Progenitor cell of endocrine pancreas (in vitro differentiated cells): ENCODE results near the gene KCP. TPM values are rescaled to one million over a fixed set of nuclear protein-coding genes. Genes with fewer than 3 reads are reported as not detected.

Experiments used
- DNase-seq: peaks from one replicate; pipeline ENCODE4 v3.0.0; 2021; ENCODE audit warnings: low spot score; ENCODE audit not compliant: unreplicated experiment
- H3K27ac Mint-ChIP-seq: 2 replicates; pipeline ENCODE4 v1.8.0; 2021; ENCODE audit warnings: mild to moderate bottlenecking, moderate library complexity, mixed read lengths
- H3K27me3 Mint-ChIP-seq: 2 replicates; pipeline ENCODE4 v1.8.0; 2021; ENCODE audit warnings: mixed read lengths
- H3K36me3 Mint-ChIP-seq: 2 replicates; pipeline ENCODE4 v1.8.0; 2022; ENCODE audit warnings: mixed read lengths; ENCODE audit not compliant: insufficient read depth
- H3K4me1 Mint-ChIP-seq: 2 replicates; pipeline ENCODE4 v1.8.0; 2021; ENCODE audit warnings: low read depth, mixed read lengths
- H3K4me3 Mint-ChIP-seq: 2 replicates; pipeline ENCODE4 v1.8.0; 2021; ENCODE audit warnings: low read depth, mild to moderate bottlenecking, moderate library complexity, mixed read lengths
- H3K9me3 Mint-ChIP-seq: 2 replicates; pipeline ENCODE4 v1.8.0; 2021; ENCODE audit warnings: low read depth, mixed read lengths
- total RNA-seq: library from RNA; stranded (reverse); gene quantifications from 2 replicates; pipeline ENCODE4 v1.2.1, GENCODE V29; 2021
- TF ChIP-seq, protein P1 (sequence below): fragments of 200-600 bp; sonication (generic); IDR thresholded peaks from one replicate; pipeline ENCODE4 v1.5.0; 2021; ENCODE audit warnings: antibody characterized with exemption, mild to moderate bottlenecking; ENCODE audit not compliant: unreplicated experiment

Gene KCP
- total RNA-seq, 1 donor from 2014 or later: 8.5 TPM

DNA sequence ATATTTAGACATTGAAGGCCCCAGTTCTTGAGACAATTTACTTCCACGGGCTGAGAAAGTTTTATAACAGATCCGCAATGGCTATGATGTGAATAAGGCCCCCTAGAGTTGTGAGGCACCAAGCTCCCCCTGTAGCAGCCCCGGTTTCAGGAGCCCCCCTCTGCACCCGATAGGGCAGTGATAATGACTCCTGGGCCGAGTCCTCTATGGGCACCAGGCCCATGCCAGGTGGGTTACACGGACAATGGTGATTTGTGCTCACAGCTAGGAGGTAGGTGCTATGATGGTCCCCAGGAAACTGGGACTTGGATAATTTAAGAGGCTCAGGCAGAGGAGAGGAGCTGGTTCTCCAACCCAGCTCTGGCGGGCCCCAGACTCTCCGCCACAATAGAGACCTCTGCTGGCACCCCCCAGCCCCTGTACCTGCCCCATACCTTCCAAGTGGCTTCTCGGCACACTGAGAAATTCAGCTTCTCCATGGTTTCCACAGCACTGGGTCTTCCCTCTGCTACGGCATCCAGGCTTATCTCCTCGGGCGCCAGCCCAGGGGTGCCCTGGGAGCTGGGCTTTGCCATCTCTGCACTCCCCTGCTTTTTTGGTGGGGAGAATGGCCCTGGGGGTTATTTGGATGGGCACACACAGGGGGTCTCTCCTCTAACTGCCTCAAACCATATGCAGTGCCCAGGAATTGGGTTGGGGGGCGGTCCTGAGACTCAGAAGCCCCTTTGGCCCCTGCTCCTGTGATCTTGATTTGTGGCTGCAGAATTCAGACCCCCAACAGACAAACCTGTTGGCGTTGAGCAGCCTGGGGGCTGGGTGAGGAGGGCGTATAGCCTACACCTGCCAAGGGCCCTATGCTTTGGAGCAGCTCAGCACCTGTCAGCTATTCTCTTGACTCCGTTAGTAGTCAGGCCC lies 12.2 kb upstream of the KCP start:
- no peaks in the 10 kb centered on the region for H3K36me3 Mint-ChIP-seq
- peaks cover 44% of the 10 kb centered on the region for H3K27me3 Mint-ChIP-seq
- no peak overlapping the region for H3K4me3 Mint-ChIP-seq
- H3K9me3 Mint-ChIP-seq: no peaks in the 10 kb centered on the region
- TF ChIP-seq, protein P1, sequence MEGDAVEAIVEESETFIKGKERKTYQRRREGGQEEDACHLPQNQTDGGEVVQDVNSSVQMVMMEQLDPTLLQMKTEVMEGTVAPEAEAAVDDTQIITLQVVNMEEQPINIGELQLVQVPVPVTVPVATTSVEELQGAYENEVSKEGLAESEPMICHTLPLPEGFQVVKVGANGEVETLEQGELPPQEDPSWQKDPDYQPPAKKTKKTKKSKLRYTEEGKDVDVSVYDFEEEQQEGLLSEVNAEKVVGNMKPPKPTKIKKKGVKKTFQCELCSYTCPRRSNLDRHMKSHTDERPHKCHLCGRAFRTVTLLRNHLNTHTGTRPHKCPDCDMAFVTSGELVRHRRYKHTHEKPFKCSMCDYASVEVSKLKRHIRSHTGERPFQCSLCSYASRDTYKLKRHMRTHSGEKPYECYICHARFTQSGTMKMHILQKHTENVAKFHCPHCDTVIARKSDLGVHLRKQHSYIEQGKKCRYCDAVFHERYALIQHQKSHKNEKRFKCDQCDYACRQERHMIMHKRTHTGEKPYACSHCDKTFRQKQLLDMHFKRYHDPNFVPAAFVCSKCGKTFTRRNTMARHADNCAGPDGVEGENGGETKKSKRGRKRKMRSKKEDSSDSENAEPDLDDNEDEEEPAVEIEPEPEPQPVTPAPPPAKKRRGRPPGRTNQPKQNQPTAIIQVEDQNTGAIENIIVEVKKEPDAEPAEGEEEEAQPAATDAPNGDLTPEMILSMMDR: no peak
- H3K27ac Mint-ChIP-seq: no peak overlapping the region
- no peak for DNase-seq
- H3K4me1 Mint-ChIP-seq: peaks cover 5% of the 10 kb centered on the region

DNA sequence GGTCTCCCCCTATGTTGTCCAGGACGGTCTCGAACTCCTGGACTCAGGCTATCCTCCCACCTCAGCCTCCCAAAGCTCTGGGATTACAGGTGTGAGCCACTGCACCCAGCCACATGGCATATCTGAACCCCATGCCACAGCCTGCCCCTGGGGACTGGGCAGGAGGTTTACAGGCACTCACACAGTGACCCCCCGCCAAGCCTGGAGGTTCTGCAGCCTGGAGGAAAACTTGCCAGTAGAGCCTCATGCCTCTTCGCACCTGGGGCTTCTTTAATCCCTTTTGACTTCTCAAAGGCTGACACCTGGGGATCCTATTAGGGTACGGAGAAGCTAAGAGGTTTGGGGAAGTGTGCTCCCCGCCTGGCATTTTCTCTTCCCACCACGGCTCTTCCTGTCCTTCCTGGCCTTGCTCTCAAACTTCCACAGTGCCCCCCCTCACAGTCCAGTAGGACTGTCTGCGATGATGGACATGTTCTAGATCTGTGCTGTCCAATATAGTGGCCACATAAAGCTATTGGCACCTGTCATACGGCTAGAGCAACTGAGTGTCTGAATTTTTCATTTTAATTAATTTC lies 11.4 kb upstream of the KCP start:
- no peak overlapping the region for H3K27ac Mint-ChIP-seq
- no peaks in the 10 kb centered on the region for H3K9me3 Mint-ChIP-seq
- no peaks in the 10 kb centered on the region for H3K36me3 Mint-ChIP-seq
- peaks cover 5% of the 10 kb centered on the region for H3K4me1 Mint-ChIP-seq
- H3K4me3 Mint-ChIP-seq: no peak overlapping the region
- peaks cover 49% of the 10 kb centered on the region for H3K27me3 Mint-ChIP-seq
- no peak for DNase-seq
- TF ChIP-seq, protein P1: no peak

DNA sequence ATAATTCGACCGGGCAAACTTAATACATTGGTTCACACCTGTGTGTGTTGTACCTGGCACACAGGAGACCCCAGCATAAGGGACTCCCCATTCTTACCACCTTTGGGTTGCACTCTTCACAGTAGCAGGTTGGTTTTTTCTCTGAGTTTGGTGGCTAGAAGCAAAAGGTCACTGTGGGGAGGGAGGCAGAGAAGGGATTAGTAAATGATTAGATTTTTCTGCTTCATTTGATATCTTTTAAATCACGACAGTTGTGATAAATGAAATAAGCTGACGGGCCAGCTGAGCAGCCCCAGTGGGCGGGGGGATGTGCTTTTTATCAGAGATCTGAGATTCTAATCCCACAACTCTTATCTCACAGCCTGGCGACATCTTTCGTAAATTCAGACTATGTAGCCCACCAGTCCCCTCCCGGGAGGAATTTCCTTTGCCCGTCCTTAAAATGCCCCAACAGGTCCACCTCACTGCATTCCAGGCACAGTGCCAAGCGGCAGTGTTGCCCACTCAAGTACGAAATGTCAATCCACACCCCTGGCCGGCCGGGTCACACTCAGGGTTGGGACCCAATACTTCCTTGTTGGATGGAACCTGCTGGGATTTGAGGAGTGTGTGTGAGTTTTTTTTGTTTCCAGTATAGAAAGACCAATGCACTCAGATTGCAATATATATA lies 10.5 kb upstream of the KCP start:
- Mint-ChIP-seq H3K9me3 (no peaks in the 10 kb centered on the region), H3K27me3 (peaks cover 55% of the 10 kb centered on the region), H3K4me1 (peaks cover 5% of the 10 kb centered on the region)

DNA sequence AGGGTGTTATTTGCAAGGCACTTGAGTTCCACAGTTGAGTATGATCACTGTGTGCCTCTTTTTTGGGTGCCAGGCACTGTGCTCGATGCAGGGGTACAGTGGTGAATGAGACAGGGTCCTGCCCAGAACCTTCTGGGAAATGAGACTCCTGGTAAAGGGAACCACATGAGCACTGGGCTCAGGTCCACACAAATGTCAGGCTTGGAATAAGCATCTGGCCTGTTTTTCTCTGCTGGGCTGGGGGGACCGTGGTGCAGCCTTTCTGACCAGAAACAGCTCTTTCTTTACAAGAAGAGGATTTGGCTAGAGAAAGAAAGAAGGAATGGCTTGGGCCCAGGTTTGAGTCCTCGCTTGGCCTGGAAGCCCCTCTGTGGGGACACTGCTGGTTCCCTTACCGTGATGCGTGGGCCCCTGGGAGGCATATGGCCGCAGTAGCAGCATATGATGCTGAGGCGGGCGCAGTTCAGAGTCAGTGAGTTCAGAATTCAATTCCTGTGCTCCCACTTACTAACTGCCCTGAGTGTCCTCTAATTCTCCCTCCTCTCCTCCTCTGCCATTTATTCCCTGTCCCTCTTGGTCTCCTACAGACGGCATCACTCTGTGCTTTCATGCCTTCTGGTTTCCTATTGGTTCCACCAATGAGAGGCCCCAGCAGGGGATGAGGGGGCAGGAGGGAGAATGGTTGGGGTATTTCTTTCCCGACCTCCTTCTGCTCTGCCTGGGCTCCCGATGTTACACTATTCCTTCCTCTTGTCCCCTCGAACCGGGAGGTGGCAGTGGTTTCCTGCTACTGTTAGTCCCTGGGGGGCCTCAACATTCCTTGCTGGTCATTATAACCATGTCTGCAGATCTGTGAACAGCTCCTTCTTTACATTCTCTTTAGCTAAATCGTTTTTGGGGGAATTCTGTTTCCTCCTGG lies 9.6 kb upstream of the KCP start:
- DNase-seq: no peak
- Mint-ChIP-seq H3K9me3 (no peaks in the 10 kb centered on the region), H3K27ac (no peak overlapping the region), H3K4me1 (peaks cover 7% of the 10 kb centered on the region), H3K4me3 (no peak overlapping the region), H3K36me3 (no peaks in the 10 kb centered on the region), H3K27me3 (peaks cover 60% of the 10 kb centered on the region)
- TF ChIP-seq, protein P1: no peak

More for the DNA sequence above, 10.5 kb upstream of the KCP start:
- Mint-ChIP-seq H3K27ac (no peak overlapping the region), H3K36me3 (no peaks in the 10 kb centered on the region), H3K4me3 (no peak overlapping the region)
- no peak for DNase-seq
- TF ChIP-seq, protein P1: no peak
